Hypothalamus (tissue), 51 donors: ENCODE measurements around the gene OVOL1.

Experiments
- DNase-seq, 51 donors: peaks; one replicate each; lab custom pipeline; 2025; lab: John Stamatoyannopoulos, UW

The OVOL1 gene

GRCh38 chr11:65790902-65791650, 4.2 kb downstream of the OVOL1 start:
- DNase-seq = no peak

DNA sequence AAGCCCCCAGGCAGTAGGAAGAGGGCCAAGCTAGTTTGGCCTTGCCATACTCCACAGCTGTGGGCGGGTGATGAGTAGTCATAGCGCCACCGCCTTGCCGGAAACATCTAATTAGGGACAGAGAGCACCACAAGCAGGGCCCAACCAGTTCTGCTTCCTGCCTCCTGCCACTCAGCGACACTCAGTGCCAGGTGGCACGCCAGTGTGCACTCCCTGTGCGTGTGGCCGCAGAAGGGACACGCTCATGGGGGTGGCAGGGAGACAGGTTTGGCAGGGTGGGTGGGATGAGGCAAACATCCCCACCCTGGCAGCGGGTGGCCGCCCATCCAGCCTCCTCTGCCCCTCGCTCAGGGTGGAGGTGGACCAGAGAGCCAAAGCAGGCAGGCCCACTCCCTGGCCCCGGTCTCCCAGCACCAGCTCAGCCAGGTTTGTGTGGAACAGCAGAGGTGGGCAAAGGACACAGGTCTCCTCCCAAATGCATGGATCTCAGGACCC, 4.9 kb downstream of the OVOL1 start:
- no peak for DNase-seq

- no peak for DNase-seq
These were observed 5.6 kb downstream of the OVOL1 start for GRCh38 chr11:65792456-65792855.

- no peak for DNase-seq
These were observed 6.3 kb downstream of the OVOL1 start for GRCh38 chr11:65793144-65793581.

DNA sequence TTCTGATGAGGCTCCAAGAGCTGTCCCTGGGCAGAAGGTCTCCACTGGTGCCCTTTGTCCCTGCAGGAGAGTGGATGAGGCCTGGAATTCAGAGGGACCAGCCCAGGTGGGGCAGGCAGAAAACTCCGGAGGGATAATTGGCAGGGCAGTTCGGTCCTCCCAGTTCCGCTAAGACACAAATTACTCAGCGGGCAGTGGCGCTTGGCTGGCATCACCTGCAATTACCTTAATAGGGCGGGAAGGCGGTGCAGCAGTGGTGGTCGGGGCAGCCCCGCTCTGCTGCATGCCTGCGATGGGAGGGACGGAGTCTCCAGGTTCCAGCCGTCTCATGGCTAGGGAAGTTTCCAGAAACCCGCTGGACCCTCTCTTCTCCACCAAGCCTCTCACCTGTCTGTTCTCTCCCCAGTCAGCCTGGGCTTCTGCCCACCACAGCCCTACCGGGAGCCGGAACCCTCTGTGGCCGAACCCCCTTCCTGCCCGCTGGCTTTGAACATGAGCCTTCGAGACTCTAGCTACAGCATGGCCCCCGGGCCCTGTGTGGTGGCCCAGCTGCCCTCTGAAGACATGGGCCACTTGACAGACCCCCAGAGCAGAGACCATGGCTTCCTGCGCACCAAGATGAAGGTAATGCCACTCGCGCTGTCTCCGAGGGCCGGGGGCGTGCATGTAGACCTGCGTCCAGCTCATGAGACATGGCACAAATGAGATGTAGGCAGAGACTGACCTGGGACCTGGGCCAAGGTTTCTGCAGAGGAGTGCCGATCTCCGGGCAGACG, 7.0 kb downstream of the OVOL1 start:
- DNase-seq = no peak

DNA sequence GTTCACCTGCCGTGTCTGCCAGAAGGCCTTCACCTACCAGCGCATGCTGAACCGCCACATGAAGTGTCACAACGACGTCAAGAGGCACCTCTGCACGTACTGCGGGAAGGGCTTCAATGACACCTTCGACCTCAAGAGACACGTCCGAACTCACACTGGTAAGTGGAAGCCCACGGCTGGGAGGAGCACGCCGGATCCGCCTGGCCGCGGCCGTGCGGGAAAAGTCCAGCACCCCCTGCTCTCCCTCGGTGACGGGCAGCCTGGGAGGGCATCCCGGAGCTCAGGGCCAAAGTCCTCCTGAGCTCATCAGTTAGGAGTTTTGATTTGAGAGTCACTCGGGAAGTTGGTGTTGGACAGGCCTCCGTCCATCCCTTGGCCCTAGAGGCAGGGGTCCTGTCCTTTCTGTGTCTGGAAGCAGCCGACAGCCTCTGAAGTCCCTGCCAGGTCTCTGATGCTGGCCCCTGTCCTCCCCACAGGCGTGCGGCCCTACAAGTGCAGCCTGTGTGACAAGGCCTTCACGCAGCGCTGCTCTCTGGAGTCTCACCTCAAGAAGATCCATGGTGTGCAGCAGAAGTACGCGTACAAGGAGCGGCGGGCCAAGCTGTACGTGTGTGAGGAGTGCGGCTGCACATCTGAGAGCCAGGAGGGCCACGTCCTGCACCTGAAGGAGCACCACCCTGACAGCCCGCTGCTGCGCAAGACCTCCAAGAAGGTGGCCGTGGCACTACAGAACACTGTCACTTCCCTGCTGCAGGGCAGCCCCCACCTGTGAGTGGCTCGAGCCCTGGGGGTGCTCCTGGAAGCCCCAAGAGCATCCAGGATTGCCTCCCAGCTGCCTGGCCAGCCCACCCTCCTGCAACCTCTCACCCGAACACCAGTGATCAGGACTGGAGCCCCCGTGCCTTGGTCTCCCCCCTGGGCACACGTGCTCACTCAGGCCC, 8.0 kb downstream of the OVOL1 start:
- DNase-seq = no peak

GRCh38 chr11:65796726-65797601, 10.1 kb downstream of the OVOL1 start:
- no peak for DNase-seq

DNA sequence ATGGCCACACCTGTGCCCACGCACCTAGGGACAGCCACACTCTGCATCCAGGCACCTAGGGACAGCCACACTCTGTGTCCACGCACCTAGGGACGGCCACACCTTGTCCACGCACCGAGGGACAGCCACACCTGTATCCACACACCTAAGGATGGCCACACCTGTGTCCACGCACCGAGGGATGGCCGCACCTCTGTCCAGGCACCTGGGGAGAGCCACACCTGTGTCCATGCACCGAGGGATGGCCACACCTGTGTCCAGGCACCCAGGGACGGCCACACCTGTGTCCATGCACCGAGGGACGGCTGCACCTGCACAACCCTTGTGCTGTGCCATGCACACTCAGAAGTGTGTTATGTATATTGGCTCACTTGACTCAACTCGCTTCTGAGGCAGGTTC, 10.8 kb downstream of the OVOL1 start:
- DNase-seq = no peak

DNA sequence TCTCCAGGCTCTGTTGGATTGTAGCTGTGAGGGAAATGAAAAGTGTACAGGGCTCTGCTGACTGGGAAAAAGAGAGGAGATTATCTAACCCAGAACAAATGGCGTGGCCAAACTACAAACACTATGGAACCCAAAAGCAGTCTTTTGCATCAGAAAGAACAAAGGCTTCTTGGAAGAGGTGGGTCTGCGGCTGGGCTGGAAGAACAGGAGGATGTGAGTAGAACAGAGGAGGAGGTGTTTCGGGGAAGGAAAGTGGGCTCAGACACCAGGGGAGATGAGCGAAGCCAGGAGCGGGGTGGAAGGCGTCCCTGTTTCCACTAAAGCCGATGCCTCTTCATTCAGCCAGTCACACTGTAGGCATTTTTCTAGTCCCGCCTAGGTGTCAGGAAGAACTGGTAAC, 12.0 kb downstream of the OVOL1 start:
- no peak for DNase-seq

DNA sequence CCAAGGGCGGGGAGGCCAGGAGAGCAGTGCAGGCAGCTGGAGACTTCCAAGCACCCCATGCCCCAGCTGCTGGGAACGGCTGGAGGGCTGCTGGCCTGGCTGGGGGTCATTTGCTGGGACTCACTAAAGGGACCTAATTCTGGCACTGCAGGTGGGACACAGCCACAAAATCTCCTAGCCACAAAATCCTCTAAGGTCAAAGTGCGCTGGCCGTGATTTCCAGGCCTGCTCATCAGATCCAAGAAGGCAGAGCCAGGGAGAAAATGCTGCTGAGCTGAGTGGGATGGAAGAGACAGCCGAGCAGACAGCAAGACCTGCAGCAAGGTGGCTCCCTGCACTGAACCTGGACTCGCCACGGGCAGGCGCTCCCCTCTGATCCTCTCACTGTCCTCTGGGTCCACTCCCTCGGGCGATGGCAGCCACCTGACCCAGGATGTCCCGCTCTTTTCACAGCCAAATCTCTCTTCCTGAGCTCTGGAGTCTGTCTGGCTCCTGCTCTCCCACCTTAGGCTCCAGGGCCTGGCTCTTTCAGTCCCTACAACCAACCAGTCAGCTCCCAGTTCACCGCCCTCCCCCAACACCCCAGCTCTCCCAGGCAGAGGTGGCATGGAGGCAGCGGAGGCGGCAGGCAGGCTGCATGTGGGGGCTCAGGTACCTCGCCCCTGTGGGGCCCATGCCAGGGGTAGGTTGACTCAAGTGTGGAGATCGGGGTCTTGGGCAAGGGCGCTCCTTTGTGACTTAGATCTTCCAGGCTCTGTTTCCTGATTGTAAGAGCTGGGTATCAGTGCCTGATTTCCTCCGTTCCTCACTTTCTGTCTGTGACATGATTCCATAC, 14.5 kb downstream of the OVOL1 start:
- DNase-seq = no peak

GRCh38 chr11:65802841-65803240, 16.0 kb downstream of the OVOL1 start:
- DNase-seq = no peak

GRCh38 chr11:65803797-65804492, 17.1 kb downstream of the OVOL1 start:
- DNase-seq = no peak

DNA sequence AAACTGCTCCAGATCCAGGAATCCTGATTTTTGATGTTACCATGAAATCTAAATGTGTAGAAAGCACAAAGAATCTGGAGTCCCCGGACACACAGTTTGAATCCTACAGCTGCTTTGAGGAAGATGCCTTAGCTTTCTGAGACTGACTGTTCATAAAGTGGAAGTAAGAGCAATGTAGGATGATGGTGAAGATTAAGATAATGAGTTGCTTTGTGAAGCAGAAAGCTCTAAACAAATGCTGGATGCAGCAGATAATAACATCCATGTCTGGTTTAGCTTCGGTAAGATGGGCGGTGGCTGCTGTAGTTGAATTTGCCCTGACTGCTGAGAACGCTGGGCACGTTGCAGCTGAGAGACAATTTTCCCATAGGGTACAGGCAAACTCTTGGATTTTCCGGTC, 20.1 kb downstream of the OVOL1 start:
- DNase-seq = no peak

DNA sequence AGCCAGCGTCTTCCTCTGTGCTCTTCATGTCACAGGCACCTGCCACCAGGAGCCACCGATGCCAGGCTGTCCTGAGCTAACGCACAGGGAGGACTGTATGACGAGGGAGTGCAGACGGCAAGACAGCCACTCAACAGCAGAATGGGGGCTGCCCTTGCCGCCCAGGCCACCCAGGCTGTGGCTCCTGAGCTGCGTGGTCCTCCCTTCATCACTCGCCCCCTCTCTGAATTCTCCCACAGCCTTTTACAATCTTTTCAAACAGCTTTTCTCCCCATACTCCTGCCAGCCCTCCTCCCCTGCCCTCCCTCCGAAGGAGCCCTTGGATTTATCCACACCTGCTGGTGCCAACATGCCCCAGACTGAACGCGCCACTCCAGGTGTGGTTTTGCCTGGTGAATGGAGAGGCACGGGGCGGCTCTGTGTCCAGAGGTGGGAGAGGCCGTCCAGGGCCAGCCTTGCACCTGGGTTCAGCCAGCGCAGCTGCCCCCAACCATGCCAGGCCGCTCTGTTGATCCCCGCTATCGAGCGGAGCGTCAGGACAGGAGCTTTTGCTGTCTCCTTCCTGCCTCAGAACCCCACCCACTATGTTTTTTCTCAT, 22.0 kb downstream of the OVOL1 start:
- no peak for DNase-seq

DNA sequence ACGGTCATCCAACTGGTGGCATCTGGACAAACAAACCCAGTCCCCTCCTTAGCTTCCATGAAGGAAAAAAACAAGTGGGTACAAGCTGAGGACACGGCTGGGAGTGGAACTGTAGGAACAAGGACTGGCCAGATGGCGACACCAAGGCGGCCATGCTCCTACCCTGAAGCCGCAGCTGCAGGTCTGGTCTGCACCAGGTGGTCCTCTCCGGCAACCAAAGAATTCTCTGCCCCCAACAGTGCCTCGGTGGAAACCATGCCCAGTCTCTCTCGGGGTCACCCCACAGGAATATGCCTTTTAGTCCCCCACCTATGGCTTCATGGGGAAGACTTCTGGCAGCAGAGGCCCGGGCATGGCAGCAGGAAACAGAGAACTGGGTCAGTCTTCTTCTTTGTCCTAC, 22.6 kb downstream of the OVOL1 start:
- no peak for DNase-seq

DNA sequence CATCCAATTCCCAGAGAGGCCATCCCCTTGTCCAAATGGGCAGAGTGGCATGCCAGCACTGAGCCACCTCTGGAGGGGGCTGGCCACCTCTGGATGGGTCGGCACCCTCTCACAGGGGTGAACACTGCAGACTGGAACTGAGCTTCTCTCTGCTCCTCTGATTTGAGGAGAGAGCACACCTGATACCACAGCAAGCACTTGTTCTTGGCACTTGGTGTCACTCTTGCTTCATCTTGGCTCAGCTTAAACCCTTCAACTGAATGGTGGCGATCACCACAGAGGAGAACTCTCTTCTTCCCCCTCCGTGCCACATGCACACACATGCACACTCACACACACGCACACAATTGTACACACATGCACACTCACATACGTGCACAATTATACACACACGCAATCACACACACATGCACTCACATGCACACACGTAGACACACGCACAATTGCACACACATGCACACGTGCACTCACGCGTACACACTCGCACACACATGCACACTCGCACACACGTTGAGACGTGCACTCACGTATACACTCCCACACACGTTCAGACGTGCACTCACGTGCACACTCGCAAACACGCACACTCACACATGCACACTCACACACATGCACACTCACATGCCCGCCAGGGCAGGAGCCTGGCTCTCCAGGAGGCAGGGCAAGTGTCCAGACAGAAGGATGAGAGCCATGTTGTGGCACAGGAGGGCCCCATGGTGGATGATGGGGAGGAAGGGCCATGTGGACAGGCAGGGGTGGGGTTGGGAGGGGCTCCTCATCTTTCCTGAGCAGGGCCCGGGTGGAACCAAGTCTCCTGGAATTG, 23.4 kb downstream of the OVOL1 start:
- no peak for DNase-seq
